Measurements from ENCODE around the gene COPZ2.

Gene COPZ2

DNA sequence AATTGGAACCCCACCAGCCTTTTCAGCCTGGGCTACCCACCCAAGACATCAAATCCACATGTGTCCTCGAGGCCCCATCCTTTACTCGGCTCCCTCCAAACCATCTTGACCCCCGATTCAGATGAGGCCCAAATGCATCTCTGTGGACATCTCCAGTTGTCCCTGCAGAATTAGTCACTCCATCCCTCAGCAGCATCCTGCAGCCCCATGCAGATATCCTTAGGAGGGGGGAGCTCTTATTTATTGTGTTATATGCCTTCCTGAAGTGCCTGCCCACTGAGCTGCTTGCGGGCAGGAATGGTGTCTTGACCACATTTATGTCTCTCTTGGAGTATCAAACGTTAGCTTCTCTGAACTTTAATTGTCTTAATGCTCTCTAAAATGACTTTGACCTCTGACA is 51.1 kb downstream of the COPZ2 start:
- H3K4me3 ChIP-seq (ENCODE audit: low read depth, low read length, poor library complexity, severe bottlenecking), result no peak overlapping the region

DNA sequence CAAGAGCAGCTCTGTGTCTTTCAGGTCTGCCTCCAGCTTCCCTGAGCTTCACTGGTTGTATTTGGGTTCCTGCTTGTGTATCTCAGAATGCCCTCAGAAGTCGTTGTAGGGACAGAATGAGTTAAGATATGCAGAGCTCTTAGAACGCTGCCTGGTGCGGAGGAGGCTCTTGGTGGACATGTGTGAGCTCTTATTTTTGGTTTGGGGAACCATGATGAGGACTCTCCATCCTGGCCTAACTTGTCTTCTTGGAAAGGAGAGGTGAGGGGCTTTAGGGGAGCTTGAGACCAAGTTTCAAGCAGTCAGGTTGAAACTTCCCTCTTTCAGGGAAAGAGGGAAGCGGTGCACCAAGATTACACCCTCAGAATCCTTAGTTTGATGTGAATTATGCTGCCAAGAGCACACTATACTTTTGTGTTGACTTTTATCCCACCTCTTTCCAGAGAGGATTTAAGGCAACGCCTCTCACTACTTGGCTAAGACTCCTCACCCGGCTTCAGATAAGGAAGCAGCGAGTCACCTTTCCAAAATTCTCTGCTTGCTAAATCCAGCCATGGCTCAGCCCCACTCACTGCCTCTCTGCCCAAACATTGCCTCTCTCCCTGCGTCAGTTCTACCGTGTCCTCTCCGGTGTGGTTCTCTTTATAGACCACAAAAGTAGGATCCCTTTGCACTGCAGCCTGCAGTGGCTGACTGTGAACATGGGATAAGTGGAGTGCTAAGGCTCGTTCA is 53.9 kb downstream of the COPZ2 start:
- no peak overlapping the region for H3K4me3 ChIP-seq (ENCODE audit: low read depth, low read length, poor library complexity, severe bottlenecking)
- no peak overlapping the region for H3K9ac ChIP-seq (ENCODE audit: low read length)
- no peaks in the 10 kb centered on the region for H4K20me1 ChIP-seq (ENCODE audit: insufficient read depth, low read length)
- H3K27ac ChIP-seq (ENCODE audit: low read depth, low read length, poor library complexity, severe bottlenecking), result no peak overlapping the region
- no peak overlapping the region for H3K4me2 ChIP-seq (ENCODE audit: low read length)
- H3K9me3 ChIP-seq (ENCODE audit: low read length), result no peaks in the 10 kb centered on the region
- no peak overlapping the region for H2AFZ ChIP-seq (ENCODE audit: low read length)
- peaks cover 61% of the 10 kb centered on the region for H3K36me3 ChIP-seq (ENCODE audit: insufficient read depth, low read length)
- H3K9me2 ChIP-seq (ENCODE audit: low read depth, low read length), result no peaks in the 10 kb centered on the region
- no peaks in the 10 kb centered on the region for H3K79me2 ChIP-seq (ENCODE audit: insufficient read depth, low read length)
- H3K4me1 ChIP-seq (ENCODE audit: insufficient read depth, low read length, severe bottlenecking), result no peaks in the 10 kb centered on the region
- no peaks in the 10 kb centered on the region for H3K27me3 ChIP-seq (ENCODE audit: insufficient read depth, low read length)
- TF ChIP-seq, protein P1, sequence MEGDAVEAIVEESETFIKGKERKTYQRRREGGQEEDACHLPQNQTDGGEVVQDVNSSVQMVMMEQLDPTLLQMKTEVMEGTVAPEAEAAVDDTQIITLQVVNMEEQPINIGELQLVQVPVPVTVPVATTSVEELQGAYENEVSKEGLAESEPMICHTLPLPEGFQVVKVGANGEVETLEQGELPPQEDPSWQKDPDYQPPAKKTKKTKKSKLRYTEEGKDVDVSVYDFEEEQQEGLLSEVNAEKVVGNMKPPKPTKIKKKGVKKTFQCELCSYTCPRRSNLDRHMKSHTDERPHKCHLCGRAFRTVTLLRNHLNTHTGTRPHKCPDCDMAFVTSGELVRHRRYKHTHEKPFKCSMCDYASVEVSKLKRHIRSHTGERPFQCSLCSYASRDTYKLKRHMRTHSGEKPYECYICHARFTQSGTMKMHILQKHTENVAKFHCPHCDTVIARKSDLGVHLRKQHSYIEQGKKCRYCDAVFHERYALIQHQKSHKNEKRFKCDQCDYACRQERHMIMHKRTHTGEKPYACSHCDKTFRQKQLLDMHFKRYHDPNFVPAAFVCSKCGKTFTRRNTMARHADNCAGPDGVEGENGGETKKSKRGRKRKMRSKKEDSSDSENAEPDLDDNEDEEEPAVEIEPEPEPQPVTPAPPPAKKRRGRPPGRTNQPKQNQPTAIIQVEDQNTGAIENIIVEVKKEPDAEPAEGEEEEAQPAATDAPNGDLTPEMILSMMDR (IDR thresholded peaks at IDR 0.05; ENCODE audit: low read length), result no peak
- TF ChIP-seq EZH2 (IDR thresholded peaks at IDR 0.05; ENCODE audit: borderline replicate concordance, low read length), result no peak
- H3F3A ChIP-seq (ENCODE audit: insufficient read depth, low read length), result no peaks in the 10 kb centered on the region

More for the DNA sequence above, 51.1 kb downstream of the COPZ2 start:
- H4K20me1 ChIP-seq (ENCODE audit: insufficient read depth, low read length), result no peaks in the 10 kb centered on the region
- peaks cover 32% of the 10 kb centered on the region for H3K36me3 ChIP-seq (ENCODE audit: insufficient read depth, low read length)
- no peak overlapping the region for H2AFZ ChIP-seq (ENCODE audit: low read length)
- H3K9ac ChIP-seq (ENCODE audit: low read length), result no peak overlapping the region
- no peaks in the 10 kb centered on the region for H3K4me1 ChIP-seq (ENCODE audit: insufficient read depth, low read length, severe bottlenecking)
- no peaks in the 10 kb centered on the region for H3K27me3 ChIP-seq (ENCODE audit: insufficient read depth, low read length)
- no peaks in the 10 kb centered on the region for H3K9me2 ChIP-seq (ENCODE audit: low read depth, low read length)
- H3K79me2 ChIP-seq (ENCODE audit: insufficient read depth, low read length), result no peaks in the 10 kb centered on the region
- H3K4me2 ChIP-seq (ENCODE audit: low read length), result no peak overlapping the region
- TF ChIP-seq, protein P1 (IDR thresholded peaks at IDR 0.05; ENCODE audit: low read length), result no peak
- TF ChIP-seq EZH2 (IDR thresholded peaks at IDR 0.05; ENCODE audit: borderline replicate concordance, low read length), result no peak
- no peaks in the 10 kb centered on the region for H3F3A ChIP-seq (ENCODE audit: insufficient read depth, low read length)
- H3K27ac ChIP-seq (ENCODE audit: low read depth, low read length, poor library complexity, severe bottlenecking), result no peak overlapping the region
- H3K9me3 ChIP-seq (ENCODE audit: low read length), result no peaks in the 10 kb centered on the region

DNA sequence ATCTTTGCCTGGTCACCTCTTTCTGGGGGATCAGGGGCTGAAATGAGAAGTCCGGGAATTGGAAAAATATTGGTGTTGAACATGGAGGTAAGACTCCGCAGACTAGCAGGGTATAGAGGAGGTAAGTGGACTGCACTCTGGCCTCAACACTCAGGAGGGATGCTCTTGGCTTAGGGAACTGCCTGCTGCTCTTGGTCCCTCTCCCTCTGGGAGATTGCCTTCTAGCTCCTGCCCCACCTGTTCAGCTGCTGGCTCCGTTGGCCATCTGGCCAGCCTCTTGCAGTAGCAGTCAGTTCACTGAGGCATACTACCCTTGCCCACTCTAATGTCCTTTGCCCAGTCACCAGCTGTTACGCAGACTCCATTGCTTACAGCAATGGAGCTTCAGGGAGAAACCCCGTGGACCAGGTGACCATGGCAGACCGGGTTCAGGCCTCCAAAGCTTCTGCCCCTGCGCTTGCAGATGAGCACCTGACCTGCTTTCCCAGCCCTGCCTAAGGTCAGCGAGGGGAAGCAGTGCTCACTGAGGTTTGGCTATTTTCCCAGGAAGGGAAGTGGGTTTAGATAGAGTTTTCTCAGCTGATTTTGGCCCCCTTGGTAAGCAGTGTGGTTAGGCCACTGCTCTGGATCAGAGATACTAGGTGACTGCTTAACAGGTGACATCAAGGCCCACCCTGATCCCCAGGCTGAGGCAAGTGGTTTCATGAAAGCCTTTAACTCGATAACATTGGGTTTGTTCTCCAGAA is 54.8 kb downstream of the COPZ2 start:
- no peaks in the 10 kb centered on the region for H3K4me1 ChIP-seq (ENCODE audit: insufficient read depth, low read length, severe bottlenecking)
- no peak overlapping the region for H3K27ac ChIP-seq (ENCODE audit: low read depth, low read length, poor library complexity, severe bottlenecking)
- peaks cover 67% of the 10 kb centered on the region for H3K36me3 ChIP-seq (ENCODE audit: insufficient read depth, low read length)
- H3K4me2 ChIP-seq (ENCODE audit: low read length), result no peak overlapping the region
- H3K9ac ChIP-seq (ENCODE audit: low read length), result no peak overlapping the region
- H4K20me1 ChIP-seq (ENCODE audit: insufficient read depth, low read length), result no peaks in the 10 kb centered on the region
- H3K9me3 ChIP-seq (ENCODE audit: low read length), result no peaks in the 10 kb centered on the region
- TF ChIP-seq, protein P1 (IDR thresholded peaks at IDR 0.05; ENCODE audit: low read length), result no peak
- TF ChIP-seq EZH2 (IDR thresholded peaks at IDR 0.05; ENCODE audit: borderline replicate concordance, low read length), result no peak
- no peaks in the 10 kb centered on the region for H3F3A ChIP-seq (ENCODE audit: insufficient read depth, low read length)
- no peak overlapping the region for H2AFZ ChIP-seq (ENCODE audit: low read length)
- H3K79me2 ChIP-seq (ENCODE audit: insufficient read depth, low read length), result no peaks in the 10 kb centered on the region
- H3K27me3 ChIP-seq (ENCODE audit: insufficient read depth, low read length), result no peaks in the 10 kb centered on the region
- no peak overlapping the region for H3K4me3 ChIP-seq (ENCODE audit: low read depth, low read length, poor library complexity, severe bottlenecking)
- H3K9me2 ChIP-seq (ENCODE audit: low read depth, low read length), result no peaks in the 10 kb centered on the region

Data from OCI-LY1 (cell line).